Kidney (tissue), 14 donors: ENCODE measurements around the gene WLS. TPM values are rescaled to one million over a fixed set of nuclear protein-coding genes. Genes with fewer than 3 reads are reported as not detected.

Experiments used
- DNase-seq, 5 donors: peaks; one replicate each; pipeline ENCODE4 v3.0.0-alpha.2; 2013 to 2020
- FAIRE-seq: peaks from 2 replicates; lab custom pipeline; 2012; peaks lifted over from hg19 to GRCh38; lab: Jason Lieb, UNC
- H3K27ac ChIP-seq, 2 donors: one replicate each; pipeline ENCODE4 v1.7.0; 2013; ENCODE audit warnings: low read depth in 2 of 2, low read length in 2 of 2, inconsistent platforms in 1 of 2
- H3K27me3 ChIP-seq: one replicate; pipeline ENCODE4 v1.7.1; 2013; ENCODE audit warnings: low read length, inconsistent platforms; ENCODE audit not compliant: control insufficient read depth, insufficient read depth
- H3K36me3 ChIP-seq, 3 donors: one replicate each; pipeline versions ENCODE4 v1.7.0 to v1.7.1; 2013; ENCODE audit warnings: low read length in 3 of 3, control low read depth in 1 of 3, inconsistent platforms in 1 of 3; ENCODE audit not compliant: insufficient read depth in 3 of 3, control insufficient read depth in 2 of 3
- H3K4me1 ChIP-seq, 3 donors: one replicate each; pipeline versions ENCODE4 v1.7.0 to v1.7.1; 2013; ENCODE audit warnings: low read length in 3 of 3, inconsistent platforms in 1 of 3, low read depth in 1 of 3; ENCODE audit not compliant: control insufficient read depth in 2 of 3, insufficient read depth in 2 of 3
- H3K4me3 ChIP-seq, 3 donors: one replicate each; pipeline versions ENCODE4 v1.7.0 to v1.8.1; 2013; ENCODE audit warnings: low read length in 3 of 3, control low read depth in 1 of 3, inconsistent platforms in 1 of 3
- H3K9ac ChIP-seq, 3 donors: one replicate each; pipeline versions ENCODE4 v1.7.0 to v1.7.1; 2013; ENCODE audit warnings: low read length in 3 of 3, control low read depth in 1 of 3, inconsistent platforms in 1 of 3
- H3K9me3 ChIP-seq, 3 donors: one replicate each; pipeline versions ENCODE4 v1.7.0 to v1.7.1; 2013; ENCODE audit warnings: low read length in 3 of 3, control low read depth in 1 of 3, inconsistent platforms in 1 of 3; ENCODE audit not compliant: control insufficient read depth in 2 of 3, insufficient read depth in 1 of 3
- CTCF ChIP-seq: IDR thresholded peaks from 3 replicates; pipeline ENCODE4 v1.5.1; 2012; ENCODE audit warnings: mild to moderate bottlenecking, moderate library complexity, borderline replicate concordance; ENCODE audit not compliant: insufficient read depth; ENCODE audit errors: extremely low read depth
- intact Hi-C: fragments of 100-400 bp; cut with DNase I; formaldehyde crosslinking; loops from one replicate; pipeline ENCODE4 v1.11.1; 2022
- polyA plus RNA-seq: library from polyadenylated mRNA; stranded (reverse); fragments of 350-450 nt; fragmentation: Illumina TruSeq; extraction: RNeasy Lipid Tissue Mini Kit (QIAGEN cat#74804); gene quantifications from one replicate; pipeline ENCODE4 v1.2.3, GENCODE V29; 2014; ENCODE audit warnings: low read depth, low replicate concordance; ENCODE audit not compliant: insufficient read depth
- total RNA-seq: library from RNA; stranded (reverse); fragmentation: NEBNext Ultra II Directional; extraction: Animal tissue kit (Norgen Biotek cat#: 25700); gene quantifications from one replicate; pipeline ENCODE4 v1.2.1, GENCODE V29; 2021
- donor health status: control.
- donor health status: control.
- donor health status: control.
- donor health status: control.
- donor health status: control.
- donor health status: DM: yes; HTN: yes; CAD: no.
- donor health status: Normal renal cell carcinoma (clear cell type).

WLS gene
- total and polyA plus RNA-seq, 2 donors from 2014 or later: 92.3 to 147 TPM

- intact Hi-C loops: no loop called here
- no peaks in the 10 kb centered on the region for H3K9me3 ChIP-seq
- DNase-seq (no peak), FAIRE-seq (peak; percentile 33)
- no peak overlapping the region for H3K4me3 ChIP-seq
- H3K27ac ChIP-seq: no peak overlapping the region
- H3K36me3 ChIP-seq: no peaks in the 10 kb centered on the region
- no peak for TF ChIP-seq CTCF
- H3K4me1 ChIP-seq: peaks cover 0 to 11% (median 0%) of the 10 kb centered on the region in 3 donors
- peak overlapping the region in 1 of 3 donors; percentile 7 for H3K9ac ChIP-seq
- H3K27me3 ChIP-seq: no peaks in the 10 kb centered on the region
These were observed 4.7 kb downstream of the WLS start for GRCh38 chr1:68227598-68227997.

- Histone ChIP-seq H3K4me1 (peaks cover 0 to 11% (median 0%) of the 10 kb centered on the region in 3 donors), H3K4me3 (no peak overlapping the region), H3K9me3 (no peaks in the 10 kb centered on the region), H3K36me3 (no peaks in the 10 kb centered on the region), H3K27ac (no peak overlapping the region), H3K9ac (no peak overlapping the region), H3K27me3 (no peaks in the 10 kb centered on the region)
- TF ChIP-seq CTCF: no peak
- FAIRE-seq: no peak
- DNase-seq: no peak
- intact Hi-C loops: no loop called here
These were observed 6.5 kb downstream of the WLS start for GRCh38 chr1:68225781-68226180.

GRCh38 chr1:68223687-68224086 is 8.6 kb downstream of the WLS start:
- no peak overlapping the region for H3K27ac ChIP-seq
- H3K27me3 ChIP-seq: no peaks in the 10 kb centered on the region
- DNase-seq: no peak
- H3K36me3 ChIP-seq: no peaks in the 10 kb centered on the region
- H3K9ac ChIP-seq: no peak overlapping the region
- H3K4me1 ChIP-seq: no peaks in the 10 kb centered on the region
- intact Hi-C loops: no loop called here
- no peak for FAIRE-seq
- H3K4me3 ChIP-seq: no peak overlapping the region
- TF ChIP-seq CTCF: no peak
- H3K9me3 ChIP-seq: no peaks in the 10 kb centered on the region

GRCh38 chr1:68221980-68222373 is 10.3 kb downstream of the WLS start:
- no peaks in the 10 kb centered on the region for H3K27me3 ChIP-seq
- no peak for DNase-seq
- no peak overlapping the region for H3K27ac ChIP-seq
- H3K9me3 ChIP-seq: no peaks in the 10 kb centered on the region
- intact Hi-C loops: no loop called here
- no peak overlapping the region for H3K9ac ChIP-seq
- no peak overlapping the region for H3K4me3 ChIP-seq
- H3K4me1 ChIP-seq: peaks cover under 1 to 9% (median 3%) of the 10 kb centered on the region in 3 donors
- TF ChIP-seq CTCF: no peak
- H3K36me3 ChIP-seq: no peaks in the 10 kb centered on the region
- FAIRE-seq: no peak
